GM10266 (cell line): ENCODE measurements around the gene RWDD3.
A peak's percentile ranks its signal among the peaks of the same experiment; 100 is the strongest.

Experiments
- DNase-seq: peaks from one replicate; pipeline ENCODE4 v3.0.0; 2012; ENCODE audit errors: extremely low spot score
- TF ChIP-seq, protein P1 (sequence below): IDR thresholded peaks from 2 replicates; pipeline ENCODE4 v1.5.1; 2012; ENCODE audit warnings: mild to moderate bottlenecking, low read depth; ENCODE audit not compliant: control insufficient read depth, insufficient read depth; ENCODE audit errors: missing control alignments

RWDD3 gene, protein sequence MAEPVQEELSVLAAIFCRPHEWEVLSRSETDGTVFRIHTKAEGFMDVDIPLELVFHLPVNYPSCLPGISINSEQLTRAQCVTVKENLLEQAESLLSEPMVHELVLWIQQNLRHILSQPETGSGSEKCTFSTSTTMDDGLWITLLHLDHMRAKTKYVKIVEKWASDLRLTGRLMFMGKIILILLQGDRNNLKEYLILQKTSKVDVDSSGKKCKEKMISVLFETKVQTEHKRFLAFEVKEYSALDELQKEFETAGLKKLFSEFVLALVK

DNA sequence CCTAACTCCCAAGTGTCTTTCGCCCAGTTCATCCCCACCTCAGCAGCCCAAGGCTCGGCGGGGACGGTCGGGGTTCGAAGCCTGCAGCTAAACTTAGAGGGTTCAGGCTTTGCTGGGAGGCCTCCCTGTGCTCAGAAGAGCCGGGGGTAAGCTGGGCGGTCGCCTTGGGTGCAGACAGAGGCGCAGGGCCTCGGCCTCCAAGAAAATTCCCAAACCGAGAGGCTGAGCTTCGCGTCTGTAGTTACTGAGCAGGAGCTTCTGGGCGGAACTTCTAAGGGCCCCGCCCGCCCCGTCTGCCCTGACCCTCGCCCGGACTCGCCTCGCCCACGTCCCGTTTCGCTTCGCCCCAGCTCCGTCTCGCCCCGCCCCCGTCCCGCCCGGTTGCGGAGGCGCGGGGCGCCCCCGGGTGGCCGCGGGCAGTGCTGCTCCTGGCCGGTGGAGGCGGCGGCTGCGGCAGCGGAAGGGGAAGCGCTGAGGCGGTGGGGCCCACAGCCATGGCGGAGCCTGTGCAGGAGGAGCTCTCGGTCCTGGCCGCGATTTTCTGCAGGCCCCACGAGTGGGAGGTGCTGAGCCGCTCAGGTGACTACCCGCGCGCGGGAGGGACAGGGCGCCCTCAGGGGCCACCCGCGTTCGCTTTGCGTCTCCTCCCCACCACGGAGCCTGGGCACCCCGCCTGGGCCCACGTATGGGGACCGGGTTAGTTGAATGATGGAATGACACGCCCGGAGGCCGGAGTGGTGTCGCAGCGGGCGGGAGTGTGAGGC is at the start of gene RWDD3:
RWDD3 (plus strand) TSS at position 474 of the 764 bp plus-strand sequence; CDS start at position 495, 21 bp downstream.
- TF ChIP-seq, protein P1, sequence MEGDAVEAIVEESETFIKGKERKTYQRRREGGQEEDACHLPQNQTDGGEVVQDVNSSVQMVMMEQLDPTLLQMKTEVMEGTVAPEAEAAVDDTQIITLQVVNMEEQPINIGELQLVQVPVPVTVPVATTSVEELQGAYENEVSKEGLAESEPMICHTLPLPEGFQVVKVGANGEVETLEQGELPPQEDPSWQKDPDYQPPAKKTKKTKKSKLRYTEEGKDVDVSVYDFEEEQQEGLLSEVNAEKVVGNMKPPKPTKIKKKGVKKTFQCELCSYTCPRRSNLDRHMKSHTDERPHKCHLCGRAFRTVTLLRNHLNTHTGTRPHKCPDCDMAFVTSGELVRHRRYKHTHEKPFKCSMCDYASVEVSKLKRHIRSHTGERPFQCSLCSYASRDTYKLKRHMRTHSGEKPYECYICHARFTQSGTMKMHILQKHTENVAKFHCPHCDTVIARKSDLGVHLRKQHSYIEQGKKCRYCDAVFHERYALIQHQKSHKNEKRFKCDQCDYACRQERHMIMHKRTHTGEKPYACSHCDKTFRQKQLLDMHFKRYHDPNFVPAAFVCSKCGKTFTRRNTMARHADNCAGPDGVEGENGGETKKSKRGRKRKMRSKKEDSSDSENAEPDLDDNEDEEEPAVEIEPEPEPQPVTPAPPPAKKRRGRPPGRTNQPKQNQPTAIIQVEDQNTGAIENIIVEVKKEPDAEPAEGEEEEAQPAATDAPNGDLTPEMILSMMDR: peak; percentile 97
- peak; percentile 93 for DNase-seq

DNA sequence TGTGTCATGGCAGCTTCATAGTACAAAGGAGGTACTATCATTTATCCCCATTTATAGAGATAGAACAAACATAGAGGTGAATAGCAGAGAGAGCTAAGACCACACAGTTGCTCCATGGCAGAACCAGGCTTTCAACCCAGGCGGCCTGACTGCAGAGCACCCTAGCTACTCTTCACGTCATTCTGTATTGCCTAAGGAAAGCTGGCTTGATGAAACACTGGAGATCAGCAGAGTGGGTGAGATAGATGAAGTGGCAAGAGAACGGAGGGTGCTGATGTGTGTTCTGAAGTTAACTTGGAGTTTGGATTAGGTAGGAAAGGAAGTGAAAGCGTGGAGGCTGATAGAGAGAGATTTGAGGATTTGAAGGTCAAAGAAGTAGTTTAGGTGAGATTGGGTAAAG is 47.9 kb upstream of the RWDD3 start:
- TF ChIP-seq, protein P1: no peak
- DNase-seq: no peak

DNA sequence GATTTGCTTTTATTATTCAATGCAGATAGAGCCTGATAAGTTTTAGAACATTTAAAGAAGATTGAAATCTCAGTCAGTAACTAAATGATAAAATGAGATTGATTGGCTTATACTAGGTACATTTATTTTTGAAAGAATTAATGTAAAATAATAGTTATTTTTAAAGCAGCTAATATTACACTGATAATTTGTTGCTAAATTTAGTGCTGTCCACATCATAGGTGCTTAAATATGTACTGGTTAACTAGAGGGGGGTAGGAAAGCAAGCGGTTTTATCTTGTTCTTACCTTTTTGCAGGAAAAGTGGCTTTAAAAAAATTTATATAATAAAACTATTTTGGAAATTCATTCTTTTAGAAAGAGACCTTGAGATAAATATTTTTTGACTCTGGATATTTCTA is 40.4 kb upstream of the RWDD3 start:
- no peak for DNase-seq
- TF ChIP-seq, protein P1: no peak

DNA sequence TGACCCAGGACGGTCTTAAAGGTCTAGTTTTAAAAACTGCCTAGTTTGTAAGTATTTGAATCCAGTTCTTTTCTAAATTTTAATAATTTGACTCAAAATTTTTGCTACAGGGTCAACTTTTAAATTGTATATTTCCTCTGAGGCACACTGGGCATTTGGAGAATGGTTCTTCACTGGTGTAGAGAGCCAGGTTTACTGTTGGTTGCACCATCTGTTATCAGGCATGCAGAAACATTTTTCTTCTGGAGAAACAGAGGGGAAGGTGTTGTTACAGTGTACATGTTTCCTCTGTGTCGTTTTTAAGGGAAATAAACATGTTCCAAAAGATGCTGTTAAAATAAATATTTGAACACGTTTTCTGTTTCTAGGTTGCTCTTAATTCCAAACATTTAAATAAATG is 39.0 kb upstream of the RWDD3 start:
- TF ChIP-seq, protein P1: no peak
- no peak for DNase-seq

DNA sequence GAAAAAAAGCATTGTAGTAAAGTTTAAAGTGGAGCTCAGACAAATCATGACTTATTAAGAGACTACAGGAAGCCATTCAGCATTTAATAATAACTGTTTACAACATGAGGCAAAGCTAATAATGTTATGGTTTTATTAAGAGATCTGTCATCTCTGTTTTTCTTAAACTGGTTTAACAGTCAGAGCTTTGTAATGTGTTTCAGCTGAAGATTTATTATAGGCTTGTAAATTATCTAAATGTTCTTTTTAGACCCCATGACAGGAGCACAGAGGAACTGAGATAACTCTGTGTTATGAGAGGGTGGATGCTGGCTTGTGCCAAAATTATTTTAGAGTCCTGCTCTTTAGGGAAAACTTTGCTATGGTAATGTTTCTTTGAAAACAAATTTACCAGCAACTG is 38.0 kb upstream of the RWDD3 start:
- TF ChIP-seq, protein P1: no peak
- DNase-seq: no peak

DNA sequence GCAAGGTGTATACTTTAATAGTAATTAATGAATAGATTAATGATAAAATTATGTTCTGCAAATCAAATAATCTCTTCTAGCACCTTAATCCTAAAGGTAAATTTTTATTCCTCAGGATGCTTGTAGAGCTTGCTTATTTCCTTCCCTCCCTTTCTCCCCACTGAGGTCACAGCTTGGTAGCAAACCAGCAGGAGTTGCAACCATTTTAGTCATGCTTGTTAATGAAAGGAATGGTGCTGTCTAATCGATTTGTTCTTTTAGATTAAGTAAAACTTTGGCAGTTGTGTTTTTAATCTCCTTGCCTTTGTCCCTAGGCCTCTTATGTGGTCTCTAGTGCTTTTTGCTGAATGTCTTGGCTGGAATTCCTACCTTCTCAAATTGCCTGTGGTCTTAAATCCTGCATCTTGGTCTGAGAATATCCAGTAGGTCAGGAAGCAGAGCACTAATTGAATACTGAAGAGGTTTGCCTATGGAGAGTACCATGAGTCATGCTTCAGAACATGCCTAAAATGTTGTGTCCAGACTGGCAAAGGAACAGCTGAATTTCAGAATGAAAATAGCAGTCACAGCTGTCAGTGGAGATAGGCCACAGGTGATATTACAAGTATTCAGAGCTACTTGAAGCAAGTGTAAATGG is 36.3 kb upstream of the RWDD3 start:
- no peak for DNase-seq
- TF ChIP-seq, protein P1: no peak
